Esophagus squamous epithelium (tissue), 5 donors: ENCODE results near the gene PFDN5. TPM values are rescaled to one million over a fixed set of nuclear protein-coding genes. Genes with fewer than 3 reads are reported as not detected.

ENCODE experiments used
- DNase-seq: peaks from one replicate; lab custom pipeline; 2025; lab: John Stamatoyannopoulos, UW
- H3K27ac ChIP-seq, 4 donors: fragments of 200-600 bp; sonication (generic); one replicate each; pipeline ENCODE4 v1.5.1; 2016 to 2019; ENCODE audit warnings: mild to moderate bottlenecking in 1 of 4
- H3K27me3 ChIP-seq, 4 donors: fragments of 200-600 bp; sonication (generic); 1 replicate in 3 of 4; 2 replicates in 1 of 4; pipeline versions ENCODE4 v1.5.1 to v1.6.0; 2017 to 2021; ENCODE audit warnings: antibody characterized with exemption in 1 of 4
- H3K36me3 ChIP-seq, 3 donors: fragments of 200-600 bp; sonication (generic); one replicate each; pipeline ENCODE4 v1.5.1; 2016 to 2019
- H3K4me1 ChIP-seq, 3 donors: fragments of 200-600 bp; sonication (generic); one replicate each; pipeline ENCODE4 v1.5.1; 2017 to 2019
- H3K4me3 ChIP-seq, 4 donors: fragments of 200-600 bp; sonication (generic); 1 replicate in 3 of 4; 2 replicates in 1 of 4; pipeline ENCODE4 v1.5.1; 2016 to 2019; ENCODE audit warnings: mild to moderate bottlenecking in 2 of 4, moderate library complexity in 1 of 4
- H3K9me3 ChIP-seq, 3 donors: fragments of 200-600 bp; sonication (generic); one replicate each; pipeline ENCODE4 v1.5.1; 2016 to 2019
- POLR2A ChIP-seq, 4 donors: fragments of 450-650 bp; IDR thresholded peaks; one replicate each; pipeline ENCODE4 v1.6.1; 2017; ENCODE audit warnings: antibody characterized with exemption in 4 of 4, mild to moderate bottlenecking in 4 of 4, moderate library complexity in 3 of 4
- WGBS, 2 donors: methylation state at CpG; one replicate each; pipeline ENCODE4 v1.1.5; 2018; 5-methylcytosine and 5-hydroxymethylcytosine counted together
- intact Hi-C: fragments of 100-400 bp; cut with DNase I; formaldehyde crosslinking; loops from one replicate; pipeline ENCODE4 v1.15.0; 2022
- total RNA-seq, 4 donors: library from RNA; depleted of rRNA; stranded (reverse); fragments of >200 nt; gene quantifications; one replicate each; pipeline ENCODE4 v1.1.0, GENCODE V29; 2016
- TF ChIP-seq, protein P1 (sequence below), 6 experiments: fragments of 450-650 bp in 4 of 6; fragments of 200-600 bp in 2 of 6; sonication (generic) in 2 of 6; IDR thresholded peaks; one replicate each; pipeline ENCODE4 v1.5.1; 2016 to 2019; ENCODE audit warnings: antibody characterized with exemption in 6 of 6, mild to moderate bottlenecking in 4 of 6, moderate library complexity in 4 of 6
- donor health status: DM: yes; HTN: yes; CAD: no.

PFDN5 gene
- total RNA-seq, 4 donors from 2014 or later: 203 to 638 (median 324) TPM

- peak overlapping the region in 1 of 4 donors; percentile 44 for H3K27ac ChIP-seq
- no peaks in the 10 kb centered on the region for H3K9me3 ChIP-seq
- 64 to 66% methylated on average over 2 of the region's 2 CpGs for WGBS, 2 donors
- peaks cover 10 to 36% (median 11%) of the 10 kb centered on the region in 3 donors for H3K4me1 ChIP-seq
- DNase-seq: no peak
- no peak overlapping the region for H3K4me3 ChIP-seq
- TF ChIP-seq, protein P1, sequence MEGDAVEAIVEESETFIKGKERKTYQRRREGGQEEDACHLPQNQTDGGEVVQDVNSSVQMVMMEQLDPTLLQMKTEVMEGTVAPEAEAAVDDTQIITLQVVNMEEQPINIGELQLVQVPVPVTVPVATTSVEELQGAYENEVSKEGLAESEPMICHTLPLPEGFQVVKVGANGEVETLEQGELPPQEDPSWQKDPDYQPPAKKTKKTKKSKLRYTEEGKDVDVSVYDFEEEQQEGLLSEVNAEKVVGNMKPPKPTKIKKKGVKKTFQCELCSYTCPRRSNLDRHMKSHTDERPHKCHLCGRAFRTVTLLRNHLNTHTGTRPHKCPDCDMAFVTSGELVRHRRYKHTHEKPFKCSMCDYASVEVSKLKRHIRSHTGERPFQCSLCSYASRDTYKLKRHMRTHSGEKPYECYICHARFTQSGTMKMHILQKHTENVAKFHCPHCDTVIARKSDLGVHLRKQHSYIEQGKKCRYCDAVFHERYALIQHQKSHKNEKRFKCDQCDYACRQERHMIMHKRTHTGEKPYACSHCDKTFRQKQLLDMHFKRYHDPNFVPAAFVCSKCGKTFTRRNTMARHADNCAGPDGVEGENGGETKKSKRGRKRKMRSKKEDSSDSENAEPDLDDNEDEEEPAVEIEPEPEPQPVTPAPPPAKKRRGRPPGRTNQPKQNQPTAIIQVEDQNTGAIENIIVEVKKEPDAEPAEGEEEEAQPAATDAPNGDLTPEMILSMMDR (IDR thresholded peaks at IDR 0.05): no peak
- no peak for TF ChIP-seq POLR2A (IDR thresholded peaks at IDR 0.05)
- intact Hi-C loops: no loop called here
- no peaks in the 10 kb centered on the region for H3K27me3 ChIP-seq
- no peaks in the 10 kb centered on the region for H3K36me3 ChIP-seq
Observed at GRCh38 chr12:53265783-53266182, 29.6 kb upstream of the PFDN5 start.

GRCh38 chr12:53267306-53267998 is 27.9 kb upstream of the PFDN5 start:
- intact Hi-C loops: no loop called here
- DNase-seq: no peak
- Histone ChIP-seq H3K27ac (peak overlapping the region in 3 of 4 donors; percentile 72 to 85 (median 73)), H3K4me1 (peaks cover 10 to 37% (median 11%) of the 10 kb centered on the region in 3 donors), H3K9me3 (no peaks in the 10 kb centered on the region), H3K4me3 (peak overlapping the region; percentile 51 to 83 (median 60)), H3K36me3 (no peaks in the 10 kb centered on the region), H3K27me3 (no peaks in the 10 kb centered on the region)
- 36 to 40% methylated on average over 18 of the region's 18 CpGs for WGBS, 2 donors
- no peak for TF ChIP-seq POLR2A (IDR thresholded peaks at IDR 0.05)
- TF ChIP-seq, protein P1 (IDR thresholded peaks at IDR 0.05): no peak

- DNase-seq: no peak
- Histone ChIP-seq H3K27ac (peak within 1 kb of the TSS; percentile 44 to 85 (median 72)), H3K4me1 (peaks cover 10 to 39% (median 11%) of the 10 kb centered on the region in 3 donors), H3K4me3 (peak within 1 kb of the TSS; percentile 51 to 83 (median 60)), H3K36me3 (no peaks in the 10 kb centered on the region), H3K9me3 (no peaks in the 10 kb centered on the region), H3K27me3 (no peaks in the 10 kb centered on the region)
- TF ChIP-seq POLR2A (IDR thresholded peaks at IDR 0.05): no peak
- TF ChIP-seq, protein P1 (IDR thresholded peaks at IDR 0.05): peak in 4 of 6 experiments; percentile 31 to 48 (median 36)
- 0 to 1% methylated on average over 40 to 52 of the region's 58 CpGs for WGBS, 2 donors
- intact Hi-C loops: no loop called here
Observed at GRCh38 chr12:53267999-53268629, 27.2 kb upstream of the PFDN5 start, which contains the start of gene ESPL1. ESPL1 (plus strand) TSS chr12:53268299; CDS start chr12:53268767, 468 bp downstream.

- WGBS, 2 donors: 25 to 29% methylated on average over 9 to 10 of the region's 20 CpGs
- Histone ChIP-seq H3K4me3 (peak overlapping the region; percentile 51 to 83 (median 60)), H3K27me3 (no peaks in the 10 kb centered on the region), H3K36me3 (no peaks in the 10 kb centered on the region), H3K9me3 (no peaks in the 10 kb centered on the region), H3K27ac (peak overlapping the region; percentile 44 to 85 (median 72)), H3K4me1 (peaks cover 10 to 47% (median 11%) of the 10 kb centered on the region in 3 donors)
- no peak for DNase-seq
- no peak for TF ChIP-seq POLR2A (IDR thresholded peaks at IDR 0.05)
- intact Hi-C loops: no loop called here
Observed at GRCh38 chr12:53268630-53269562, 26.4 kb upstream of the PFDN5 start.

DNA sequence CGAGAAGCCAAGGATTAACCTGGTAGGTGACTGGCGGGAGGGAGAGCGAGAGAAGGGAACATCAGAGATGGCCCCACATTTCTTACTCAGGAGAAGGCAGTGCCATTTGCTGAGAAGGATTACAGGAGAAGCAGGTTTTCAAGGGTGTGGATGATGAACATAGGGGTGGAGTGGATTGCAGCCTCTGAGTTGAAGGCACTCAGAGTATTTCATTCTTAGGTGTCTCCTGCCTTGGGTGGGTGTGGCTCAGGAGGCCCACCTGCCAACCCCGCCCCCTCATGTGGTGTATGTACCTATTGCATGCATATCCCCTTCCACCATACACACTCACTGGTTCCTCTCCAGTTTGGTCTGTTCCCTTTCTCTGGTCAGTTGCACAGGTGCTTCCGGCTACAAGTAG is 20.9 kb upstream of the PFDN5 start:
- DNase-seq: no peak
- TF ChIP-seq POLR2A (IDR thresholded peaks at IDR 0.05): no peak
- TF ChIP-seq, protein P1 (IDR thresholded peaks at IDR 0.05): peak in 1 of 6 experiments; percentile 12
- 81 to 87% methylated on average over 5 of the region's 5 CpGs for WGBS, 2 donors
- Histone ChIP-seq H3K27me3 (no peaks in the 10 kb centered on the region), H3K27ac (peak overlapping the region; percentile 57 to 81 (median 70)), H3K9me3 (no peaks in the 10 kb centered on the region), H3K36me3 (peaks cover 0 to 2% (median 0%) of the 10 kb centered on the region in 3 donors), H3K4me1 (peaks cover 20 to 67% (median 23%) of the 10 kb centered on the region in 3 donors), H3K4me3 (no peak overlapping the region)
- intact Hi-C loops: no loop called here
